D721Med (cell line): Measurements from ENCODE around the gene LDAH.

Source experiments
- DNase-seq: peaks from one replicate; pipeline ENCODE4 v3.0.0; 2011; ENCODE audit warnings: low spot score; ENCODE audit not compliant: insufficient read length
- FAIRE-seq: peaks from 2 replicates; lab custom pipeline; 2011; peaks lifted over from hg19 to GRCh38; lab: Jason Lieb, UNC
- CTCF ChIP-seq: IDR thresholded peaks from 2 replicates; pipeline ENCODE4 v1.5.1; 2012; ENCODE audit warnings: mild to moderate bottlenecking, control low read depth; ENCODE audit not compliant: insufficient read depth; ENCODE audit errors: missing control alignments

Gene LDAH

DNA sequence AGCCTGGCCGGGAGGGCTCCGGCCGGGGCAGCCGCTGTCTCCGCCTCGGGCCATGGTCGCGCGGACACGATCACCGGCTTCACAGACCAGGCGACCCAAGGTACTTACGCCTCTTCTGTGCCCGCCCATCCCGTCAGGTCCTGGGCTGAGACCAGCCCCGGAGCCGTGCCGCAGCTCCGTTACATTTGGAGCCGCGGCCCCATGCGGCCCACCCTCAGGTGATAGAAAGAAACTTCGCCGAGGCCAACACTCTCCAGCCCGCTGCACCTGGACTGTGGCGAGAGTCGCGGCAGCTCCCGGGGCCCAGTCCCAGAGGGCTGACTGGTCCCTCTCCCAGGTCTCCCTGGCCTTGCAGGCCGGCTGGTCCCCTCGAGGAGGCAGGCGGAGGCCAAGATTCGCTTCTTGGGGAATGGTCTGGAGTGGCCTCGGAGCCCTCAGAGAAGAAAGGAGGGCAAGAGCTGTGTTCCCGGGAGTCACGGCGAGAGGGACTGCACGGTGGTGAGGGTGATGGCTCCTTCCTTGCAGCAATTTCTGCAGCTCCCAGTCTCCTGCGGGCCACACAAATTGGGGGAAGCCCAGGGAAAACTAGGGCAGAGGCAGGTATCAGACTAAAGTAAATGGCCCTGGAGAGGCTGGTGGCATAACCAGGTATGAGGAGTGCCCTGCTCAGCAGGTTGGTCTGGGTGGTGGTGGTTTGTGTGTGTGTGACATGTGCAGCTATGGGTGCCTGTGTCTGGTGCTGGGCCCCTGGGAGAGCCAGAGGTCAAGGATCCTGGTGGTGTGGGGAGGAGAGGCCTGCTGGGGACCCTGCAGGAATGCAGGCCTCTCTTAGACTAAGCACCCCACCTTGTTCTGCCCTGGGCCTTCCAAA, 155.1 kb downstream of the LDAH start:
- FAIRE-seq: no peak
- DNase-seq: no peak
- TF ChIP-seq CTCF: no peak

DNA sequence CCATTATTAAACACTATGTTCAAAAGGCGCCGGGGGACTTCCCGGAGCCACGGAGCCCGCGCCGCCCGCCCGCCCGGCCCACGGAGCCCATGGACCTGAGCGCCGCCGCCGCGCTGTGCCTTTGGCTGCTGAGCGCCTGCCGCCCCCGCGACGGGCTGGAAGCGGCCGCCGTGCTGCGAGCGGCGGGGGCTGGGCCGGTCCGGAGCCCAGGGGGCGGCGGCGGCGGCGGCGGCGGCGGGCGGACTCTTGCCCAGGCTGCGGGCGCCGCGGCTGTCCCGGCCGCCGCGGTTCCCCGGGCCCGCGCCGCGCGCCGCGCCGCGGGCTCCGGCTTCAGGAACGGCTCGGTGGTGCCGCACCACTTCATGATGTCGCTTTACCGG, 155.8 kb downstream of the LDAH start:
- TF ChIP-seq CTCF: no peak
- no peak for DNase-seq
- no peak for FAIRE-seq

- FAIRE-seq (no peak), DNase-seq (no peak)
- no peak for TF ChIP-seq CTCF
Observed at GRCh38 chr2:20666304-20667150, 156.4 kb downstream of the LDAH start, which contains the start of gene GDF7. TSS of gene GDF7 (plus strand) at chr2:20667144. CDS start at chr2:20667240, 96 bp downstream.

DNA sequence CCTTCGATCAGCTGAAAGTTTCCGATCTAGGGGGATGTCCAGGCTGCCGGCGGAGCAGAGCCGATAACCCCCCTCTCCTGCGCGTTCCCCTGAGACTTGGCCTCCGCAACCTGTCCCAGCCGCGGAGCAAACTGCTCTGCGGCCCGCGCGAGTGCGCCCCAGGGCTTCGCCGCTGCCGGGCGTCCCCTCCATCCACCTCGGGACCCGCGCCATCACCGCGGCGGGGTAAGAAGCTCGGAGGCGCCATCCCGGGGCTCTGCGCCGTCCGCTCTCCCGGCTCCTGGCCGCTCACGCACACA, 156.9 kb downstream of the LDAH start:
- no peak for TF ChIP-seq CTCF
- FAIRE-seq (no peak), DNase-seq (no peak)

DNA sequence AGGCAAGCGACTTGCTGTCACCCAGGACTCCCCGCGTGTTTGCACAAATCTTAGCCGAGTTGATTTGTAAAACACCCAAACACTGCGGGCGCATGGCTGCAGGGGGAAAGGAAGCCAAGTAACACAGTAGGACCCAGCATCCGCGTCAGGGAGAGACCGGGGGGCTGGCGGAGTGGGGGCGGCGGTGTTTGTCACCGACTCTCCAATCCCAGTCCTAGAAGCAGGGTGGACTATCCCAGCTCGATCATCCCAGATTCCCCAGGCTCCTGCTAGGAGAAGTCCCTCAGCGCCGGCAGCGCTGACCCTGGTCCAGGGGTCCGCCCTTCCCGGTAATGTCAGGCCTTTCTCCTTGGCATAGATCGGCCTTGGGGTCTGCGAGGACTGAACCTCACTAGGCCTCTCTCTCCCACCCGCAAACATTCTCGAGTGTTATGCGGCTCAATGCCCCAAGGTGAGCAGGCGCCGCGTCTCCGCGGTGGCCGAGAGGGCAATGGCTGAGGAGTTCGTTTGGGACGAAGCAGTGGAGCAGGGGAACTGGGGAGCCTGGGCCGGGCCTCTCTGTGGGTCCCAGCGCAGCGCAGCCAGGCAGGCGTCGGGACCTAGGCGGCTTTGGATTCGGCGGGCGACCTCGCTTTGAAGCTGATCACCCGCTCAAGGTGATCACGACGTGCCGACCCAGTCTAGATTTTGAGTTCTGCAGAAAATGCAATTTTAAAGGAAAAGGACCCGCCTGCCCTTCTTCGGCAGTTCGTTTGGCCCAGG, 157.5 kb downstream of the LDAH start:
- TF ChIP-seq CTCF: no peak
- no peak for DNase-seq
- FAIRE-seq: no peak

DNA sequence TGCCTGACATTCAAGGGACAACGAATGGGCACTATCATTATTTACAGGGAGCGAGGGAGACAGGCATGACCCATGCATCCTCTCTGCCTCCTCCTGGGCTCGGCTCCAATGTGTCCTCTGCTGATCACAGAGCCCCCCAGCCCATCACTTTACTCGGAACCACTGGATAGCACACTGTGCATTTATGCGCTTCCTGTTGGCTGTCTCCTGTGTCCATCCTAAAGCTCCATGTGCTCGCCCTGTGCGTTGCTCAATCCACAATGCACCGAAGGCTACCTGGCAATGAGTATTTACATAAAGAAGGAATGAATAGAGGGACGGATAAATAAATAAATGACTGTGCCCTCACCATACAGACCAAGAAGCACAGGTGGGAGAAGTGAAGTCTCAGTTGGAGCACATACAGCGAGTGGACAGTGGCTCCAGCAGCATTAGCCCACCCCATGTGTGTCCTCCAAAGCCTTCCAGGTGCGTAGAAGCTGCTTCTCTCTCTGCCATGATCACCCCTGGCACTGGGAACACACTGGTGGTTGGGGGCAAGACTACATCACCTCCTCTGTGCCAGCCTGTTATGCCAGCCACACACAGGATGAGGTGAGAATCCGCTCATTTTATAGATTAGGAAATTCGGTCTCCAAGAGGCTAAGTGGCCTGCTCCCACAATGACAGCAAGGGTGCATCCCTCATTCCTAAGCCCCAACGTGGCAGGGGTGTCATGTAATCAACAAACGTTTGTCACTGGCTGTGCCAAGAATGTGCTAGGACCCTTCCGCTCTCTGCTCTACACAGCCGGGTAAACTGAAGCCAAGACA, 158.3 kb downstream of the LDAH start:
- DNase-seq (no peak), FAIRE-seq (no peak)
- TF ChIP-seq CTCF: no peak
